K562 (cell line): ENCODE results near the gene CDK5R1. TPM values are rescaled to one million over a fixed set of nuclear protein-coding genes. Genes with fewer than 3 reads are reported as not detected.

Experiments used
- ATAC-seq: fragments of 200-7000 bp; cut with Tn5 transposase; 3 replicates; pipeline ENCODE4 v1.9.1; 2020; ENCODE audit warnings: moderate library complexity
- BruUV-seq: library from RNA; stranded (reverse); fragments of 400-500 nt; replicated peaks from 2 replicates; lab custom pipeline; 2021; lab: Mats Ljungman, UMichigan
- CTCF ChIA-PET: fragments of 300-600 bp; formaldehyde crosslinking; extraction: SDS; loops from one replicate; lab custom pipeline; 2021; ENCODE audit warnings: low intra/inter-chr PET ratio; lab: Yijun Ruan, JAX
- POLR2A ChIA-PET: fragments of 300-600, 350-650 bp; sonication (Branson Sonifier 250); formaldehyde crosslinking; extraction: SDS; loops from one replicate; lab custom pipeline; 2021; ENCODE audit warnings: antibody characterized with exemption, inconsistent platforms; lab: Yijun Ruan, JAX
- DNase-seq, 4 experiments: peaks; one replicate each; pipeline versions ENCODE4 v3.0.0 to v3.0.0-alpha.2; 2011 to 2018; ENCODE audit warnings: low spot score in 3 of 4, mixed read lengths in 3 of 4; ENCODE audit errors: extremely low read depth in 1 of 4
- FAIRE-seq: peaks from 2 replicates; lab custom pipeline; 2011; peaks lifted over from hg19 to GRCh38; lab: Jason Lieb, UNC
- H2AFZ ChIP-seq: 2 replicates; pipeline ENCODE4 v1.6.0; 2011; ENCODE audit warnings: low read depth, low read length, control low read depth, inconsistent platforms
- H3K27ac ChIP-seq: fragments of 200-600 bp; 3 replicates; pipeline ENCODE4 v1.8.0; 2011; ENCODE audit warnings: low read depth, mild to moderate bottlenecking, control low read depth, inconsistent platforms, low read length, moderate library complexity, mixed read lengths; ENCODE audit errors: extremely low read depth
- H3K27me3 ChIP-seq, 2 experiments: fragments of 300-600 bp in 1 of 2; 2 replicates in 1 of 2; 3 replicates in 1 of 2; pipeline versions ENCODE4 v1.6.0 to v1.8.0; 2011; ENCODE audit warnings: inconsistent platforms in 2 of 2, low read length in 2 of 2, mild to moderate bottlenecking in 1 of 2, mixed read lengths in 1 of 2, moderate library complexity in 1 of 2; ENCODE audit not compliant: control insufficient read depth in 2 of 2, insufficient read depth in 2 of 2
- H3K36me3 ChIP-seq: fragments of 300-600 bp; 3 replicates; pipeline ENCODE4 v1.8.0; 2011; ENCODE audit warnings: mild to moderate bottlenecking, low read length, inconsistent platforms; ENCODE audit not compliant: control insufficient read depth, insufficient read depth
- H3K4me1 ChIP-seq, 2 experiments: fragments of 200-600 bp in 1 of 2; replicated peaks in 1 of 2; 2 replicates in 1 of 2; 3 replicates in 1 of 2; pipeline versions ENCODE4 v1.5.1 to v1.8.0; 2011; ENCODE audit warnings: inconsistent platforms in 2 of 2, low read length in 2 of 2, mild to moderate bottlenecking in 1 of 2, mixed read lengths in 1 of 2, moderate library complexity in 1 of 2; ENCODE audit not compliant: control insufficient read depth in 2 of 2, insufficient read depth in 2 of 2
- H3K4me2 ChIP-seq: 2 replicates; pipeline ENCODE4 v1.6.1; 2011; ENCODE audit warnings: low read length, control low read depth, inconsistent platforms, mixed read lengths; ENCODE audit not compliant: insufficient read depth
- H3K4me3 ChIP-seq: fragments of 200-600 bp; sonication (generic), shearing (Covaris generic); 2 replicates; pipeline ENCODE4 v1.5.1; 2016; ENCODE audit warnings: control low read depth, inconsistent platforms
- H3K79me2 ChIP-seq: fragments of 200-600 bp; 3 replicates; pipeline ENCODE4 v1.8.0; 2011; ENCODE audit warnings: low read length, inconsistent platforms; ENCODE audit not compliant: control insufficient read depth, insufficient read depth
- H3K9ac ChIP-seq, 2 experiments: 2 replicates each; pipeline versions ENCODE4 v1.6.0 to v1.6.1; 2011; ENCODE audit warnings: low read depth in 2 of 2, low read length in 2 of 2, control low read depth in 1 of 2, inconsistent platforms in 1 of 2, mild to moderate bottlenecking in 1 of 2, mixed read lengths in 1 of 2; ENCODE audit not compliant: insufficient read depth in 1 of 2
- H3K9me1 ChIP-seq: one replicate; pipeline ENCODE4 v1.6.0; 2011; ENCODE audit warnings: inconsistent platforms, mild to moderate bottlenecking, low read length, moderate library complexity; ENCODE audit not compliant: control insufficient read depth, insufficient read depth
- H3K9me3 ChIP-seq: replicated peaks from 2 replicates; pipeline ENCODE4 v1.5.1; 2011; ENCODE audit warnings: low read depth, low read length, inconsistent platforms; ENCODE audit not compliant: control insufficient read depth, insufficient read depth
- H4K20me1 ChIP-seq: replicated peaks from 2 replicates; pipeline ENCODE4 v1.6.1; 2011; ENCODE audit warnings: low read length, inconsistent platforms, mixed read lengths; ENCODE audit not compliant: control insufficient read depth, insufficient read depth
- BRF1 ChIP-seq: IDR thresholded peaks from 3 replicates; pipeline ENCODE4 v1.6.1; 2011; ENCODE audit warnings: borderline replicate concordance, mild to moderate bottlenecking; ENCODE audit not compliant: insufficient read length; ENCODE audit errors: extremely low read depth
- NCOA2 ChIP-seq, 2 experiments: fragments of 450-650 bp; IDR thresholded peaks; 2 replicates each; pipeline ENCODE4 v1.6.1; 2018; ENCODE audit warnings: mild to moderate bottlenecking in 2 of 2, moderate library complexity in 1 of 2; ENCODE audit not compliant: partially characterized antibody in 2 of 2
- RB1 ChIP-seq: fragments of 450-650 bp; IDR thresholded peaks from 2 replicates; pipeline ENCODE4 v1.6.1; 2017; ENCODE audit warnings: low read depth, mild to moderate bottlenecking
- RBM25 ChIP-seq: fragments of 200-400 bp; formaldehyde crosslinking; IDR thresholded peaks from 2 replicates; pipeline ENCODE4 v1.6.1; 2018; ENCODE audit warnings: low read length, low read depth, moderate library complexity; ENCODE audit not compliant: severe bottlenecking
- RBM39 ChIP-seq: fragments of 200-400 bp; formaldehyde crosslinking; optimal IDR thresholded peaks from 2 replicates; pipeline ENCODE3; 2018; ENCODE audit warnings: low read depth, low read length
- SREBF2 ChIP-seq: sonication (generic); formaldehyde crosslinking; IDR thresholded peaks from 2 replicates; pipeline ENCODE4 v1.4.0; 2020; ENCODE audit warnings: mild to moderate bottlenecking, missing genetic modification reagents
- TCF15 ChIP-seq: fragments of 250-450 bp; sonication (Bioruptor Pico); IDR thresholded peaks from 2 replicates; pipeline ENCODE4 v1.8.0; 2022; ENCODE audit warnings: moderate library complexity, mild to moderate bottlenecking, inconsistent platforms
- ZBTB34 ChIP-seq: fragments of 250-450 bp; sonication (Bioruptor Pico); IDR thresholded peaks from 2 replicates; pipeline ENCODE4 v1.8.0; 2021; ENCODE audit warnings: mild to moderate bottlenecking, moderate library complexity
- ZNF124 ChIP-seq: sonication (generic); formaldehyde crosslinking; IDR thresholded peaks from 2 replicates; pipeline ENCODE4 v1.8.1; 2022; ENCODE audit warnings: missing genetic modification reagents
- ZNF511 ChIP-seq: sonication (generic); formaldehyde crosslinking; IDR thresholded peaks from 2 replicates; pipeline ENCODE4 v1.8.0; 2022; ENCODE audit warnings: mild to moderate bottlenecking, missing genetic modification reagents
- WGBS: fragments of 100-300 bp; shearing (Covaris generic); methylation state at CpG from one replicate; pipeline ENCODE4 v1.1.6; 2016; ENCODE audit warnings: low coverage, mixed read lengths; ENCODE audit not compliant: insufficient coverage; ENCODE audit errors: missing lambda C conversion rate; 5-methylcytosine and 5-hydroxymethylcytosine counted together
- in situ Hi-C: fragments of 300-500 bp; cut with MboI; formaldehyde crosslinking; loops from 4 replicates; pipeline ENCODE4 v1.15.0; 2018; ENCODE audit warnings: inconsistent platforms, mixed read lengths
- intact Hi-C: fragments of 100-400 bp; cut with micrococcal nuclease; formaldehyde crosslinking; loops from 2 replicates; pipeline ENCODE4 v1.14.2; 2022
- polyA plus RNA-seq, 8 experiments: library from polyadenylated mRNA; depleted of rRNA in 4 of 8; stranded (reverse) in 5 of 8; unstranded in 3 of 8; fragments of >200 nt; fragmentation: Nextera tagmentation in 2 of 8; fragmentation: Illumina TruSeq in 1 of 8; extraction: Ambion mirVana in 2 of 8; extraction: Trizol in 1 of 8; gene quantifications; 2 replicates each; pipeline versions ENCODE4 v1.2.1 to v1.2.3, GENCODE V29; 2011 to 2014; ENCODE audit warnings: inconsistent platforms in 1 of 8, missing spikeins in 1 of 8
- total RNA-seq, 7 experiments: library from RNA; depleted of rRNA in 6 of 7; stranded (reverse); fragments of >200 nt in 6 of 7; fragmentation: Illumina TruSeq in 2 of 7; extraction: Trizol in 2 of 7; gene quantifications; 2 replicates each; pipeline versions ENCODE4 v1.2.1 to v1.2.3, GENCODE V29; 2011 to 2021; ENCODE audit warnings: low replicate concordance in 1 of 7
- TF ChIP-seq, protein P1 (sequence below): fragments of 250-450 bp; sonication (Bioruptor Pico); IDR thresholded peaks from 2 replicates; pipeline ENCODE4 v1.6.1; 2021; ENCODE audit warnings: mild to moderate bottlenecking
- TF ChIP-seq, protein P2 (sequence below): fragments of 250-450 bp; sonication (Bioruptor Pico); IDR thresholded peaks from 2 replicates; pipeline ENCODE4 v1.4.0; 2020; ENCODE audit warnings: mild to moderate bottlenecking, moderate library complexity, borderline replicate concordance

The CDK5R1 gene
- total and polyA plus RNA-seq, 9 of the 15 experiments (the other 6 are each of a cell fraction or from before 2014, with no cell fraction given), result 0.10 to 4.8 (median 2.3) TPM

DNA sequence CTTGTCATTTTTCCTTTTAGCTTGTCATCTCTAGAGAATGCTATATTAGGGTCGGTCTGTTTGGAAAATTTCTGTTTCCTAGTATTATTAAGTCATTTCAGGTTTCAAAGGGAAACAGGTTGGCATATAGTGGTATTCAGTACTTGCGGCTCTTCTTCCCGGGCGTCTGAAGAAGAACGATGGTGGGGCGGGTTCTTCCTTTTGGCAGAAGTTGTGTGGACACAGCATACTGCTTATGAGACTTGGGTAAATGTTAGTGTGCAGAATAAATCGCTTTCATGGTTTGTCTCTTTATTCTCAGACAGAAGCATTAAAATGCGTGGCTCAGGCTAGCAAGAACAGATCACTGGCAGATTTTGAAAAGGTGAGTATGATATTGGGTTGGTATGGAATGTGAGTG is 9.6 kb upstream of the CDK5R1 start (continued):
- no peak for TF ChIP-seq ZNF511 (CRISPR knock-in tag)
- no peak for TF ChIP-seq RBM25
- TF ChIP-seq ZNF124 (CRISPR knock-in tag), result no peak
- no peak for TF ChIP-seq RBM39

DNA sequence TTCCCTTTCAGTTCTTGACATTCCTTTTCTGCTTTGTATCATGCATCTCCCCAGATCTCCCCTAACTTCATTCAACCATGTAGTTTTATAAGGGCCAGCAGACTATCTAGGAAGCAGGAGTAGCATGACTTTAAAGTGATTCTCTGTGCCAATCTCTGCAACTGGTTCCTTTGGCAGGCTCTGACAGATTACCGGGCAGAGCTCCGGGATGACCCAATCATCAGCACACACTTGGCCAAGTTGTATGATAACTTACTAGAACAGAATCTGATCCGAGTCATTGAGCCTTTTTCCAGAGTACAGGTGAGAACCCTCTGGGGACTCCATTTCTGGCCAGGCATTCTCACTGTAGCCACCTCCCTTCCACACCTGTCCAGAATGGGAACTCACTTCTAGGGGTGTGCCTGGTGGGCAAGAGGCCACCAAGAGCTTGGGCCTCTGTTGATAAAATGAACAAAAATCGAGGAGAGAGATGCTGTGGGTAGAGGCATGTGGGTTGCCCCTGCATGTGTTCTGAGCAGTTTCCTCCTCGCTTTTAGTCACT is 7.6 kb upstream of the CDK5R1 start:
- no TSS peak for BruUV-seq
- FAIRE-seq (no peak), DNase-seq (no peak), ATAC-seq (no peak)
- Histone ChIP-seq H3K4me3 (no peak overlapping the region), H3K9me3 (no peaks in the 10 kb centered on the region), H3K79me2 (no peaks in the 10 kb centered on the region), H2AFZ (no peak overlapping the region), H3K9ac (no peak overlapping the region), H3K9me1 (no peaks in the 10 kb centered on the region), H3K36me3 (peaks cover 91% of the 10 kb centered on the region), H3K4me2 (no peak overlapping the region), H3K27ac (no peak overlapping the region), H3K27me3 (no peaks in the 10 kb centered on the region), H4K20me1 (peaks cover 8% of the 10 kb centered on the region; the same call in 1 of the 2 replicates), H3K4me1 (peaks cover 0 to 8% of the 10 kb centered on the region in 2 experiments; a peak in 2 of 5 replicates)
- CTCF ChIA-PET, result no interaction called here
- POLR2A ChIA-PET, result interaction anchor here (0.7 kb wide), 1 partner anchor 454 kb away, joined by 3 read pairs; no protein-coding TSS in a partner anchor
- in situ Hi-C loops (no loop called here), intact Hi-C loops (no loop called here)
- 83% methylated on average over 5 of the region's 5 CpGs for WGBS
- TF ChIP-seq, protein P1, sequence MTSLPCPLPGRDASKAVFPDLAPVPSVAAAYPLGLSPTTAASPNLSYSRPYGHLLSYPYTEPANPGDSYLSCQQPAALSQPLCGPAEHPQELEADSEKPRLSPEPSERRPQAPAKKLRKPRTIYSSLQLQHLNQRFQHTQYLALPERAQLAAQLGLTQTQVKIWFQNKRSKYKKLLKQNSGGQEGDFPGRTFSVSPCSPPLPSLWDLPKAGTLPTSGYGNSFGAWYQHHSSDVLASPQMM (CRISPR knock-in tag), result no peak
- TF ChIP-seq RB1 (no peak), TCF15 (CRISPR knock-in tag) (no peak), SREBF2 (CRISPR knock-in tag) (no peak), BRF1 (no peak), ZBTB34 (CRISPR knock-in tag) (no peak), NCOA2 (IDR thresholded peaks at IDR 0.05; ENCODE audit: partially characterized antibody in 2 of 2) (no peak)
- TF ChIP-seq, protein P2, sequence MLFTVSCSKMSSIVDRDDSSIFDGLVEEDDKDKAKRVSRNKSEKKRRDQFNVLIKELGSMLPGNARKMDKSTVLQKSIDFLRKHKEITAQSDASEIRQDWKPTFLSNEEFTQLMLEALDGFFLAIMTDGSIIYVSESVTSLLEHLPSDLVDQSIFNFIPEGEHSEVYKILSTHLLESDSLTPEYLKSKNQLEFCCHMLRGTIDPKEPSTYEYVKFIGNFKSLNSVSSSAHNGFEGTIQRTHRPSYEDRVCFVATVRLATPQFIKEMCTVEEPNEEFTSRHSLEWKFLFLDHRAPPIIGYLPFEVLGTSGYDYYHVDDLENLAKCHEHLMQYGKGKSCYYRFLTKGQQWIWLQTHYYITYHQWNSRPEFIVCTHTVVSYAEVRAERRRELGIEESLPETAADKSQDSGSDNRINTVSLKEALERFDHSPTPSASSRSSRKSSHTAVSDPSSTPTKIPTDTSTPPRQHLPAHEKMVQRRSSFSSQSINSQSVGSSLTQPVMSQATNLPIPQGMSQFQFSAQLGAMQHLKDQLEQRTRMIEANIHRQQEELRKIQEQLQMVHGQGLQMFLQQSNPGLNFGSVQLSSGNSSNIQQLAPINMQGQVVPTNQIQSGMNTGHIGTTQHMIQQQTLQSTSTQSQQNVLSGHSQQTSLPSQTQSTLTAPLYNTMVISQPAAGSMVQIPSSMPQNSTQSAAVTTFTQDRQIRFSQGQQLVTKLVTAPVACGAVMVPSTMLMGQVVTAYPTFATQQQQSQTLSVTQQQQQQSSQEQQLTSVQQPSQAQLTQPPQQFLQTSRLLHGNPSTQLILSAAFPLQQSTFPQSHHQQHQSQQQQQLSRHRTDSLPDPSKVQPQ (CRISPR knock-in tag), result no peak
